ENCODE measurements around the gene WWOX.

DNA sequence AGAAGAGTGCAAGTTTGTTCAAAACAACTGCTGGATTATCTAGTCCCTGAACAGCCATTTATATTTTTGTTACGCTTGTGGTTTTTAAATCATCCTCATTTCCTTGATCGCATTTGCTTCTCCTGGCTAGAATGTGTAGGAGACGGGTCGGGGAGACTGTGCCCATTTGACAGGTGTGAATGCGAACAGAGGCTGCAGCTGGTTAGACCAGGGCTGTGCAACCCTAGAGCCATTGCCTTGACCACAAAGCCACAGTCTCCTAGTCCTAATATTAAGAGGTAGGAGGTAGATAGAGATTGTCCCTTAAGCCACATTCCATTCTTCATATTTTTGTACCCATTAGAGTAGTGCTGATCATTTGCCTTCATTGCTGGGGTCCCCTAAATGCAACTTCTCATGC lies 639.1 kb downstream of the WWOX start:
- TF ChIP-seq, protein P1, sequence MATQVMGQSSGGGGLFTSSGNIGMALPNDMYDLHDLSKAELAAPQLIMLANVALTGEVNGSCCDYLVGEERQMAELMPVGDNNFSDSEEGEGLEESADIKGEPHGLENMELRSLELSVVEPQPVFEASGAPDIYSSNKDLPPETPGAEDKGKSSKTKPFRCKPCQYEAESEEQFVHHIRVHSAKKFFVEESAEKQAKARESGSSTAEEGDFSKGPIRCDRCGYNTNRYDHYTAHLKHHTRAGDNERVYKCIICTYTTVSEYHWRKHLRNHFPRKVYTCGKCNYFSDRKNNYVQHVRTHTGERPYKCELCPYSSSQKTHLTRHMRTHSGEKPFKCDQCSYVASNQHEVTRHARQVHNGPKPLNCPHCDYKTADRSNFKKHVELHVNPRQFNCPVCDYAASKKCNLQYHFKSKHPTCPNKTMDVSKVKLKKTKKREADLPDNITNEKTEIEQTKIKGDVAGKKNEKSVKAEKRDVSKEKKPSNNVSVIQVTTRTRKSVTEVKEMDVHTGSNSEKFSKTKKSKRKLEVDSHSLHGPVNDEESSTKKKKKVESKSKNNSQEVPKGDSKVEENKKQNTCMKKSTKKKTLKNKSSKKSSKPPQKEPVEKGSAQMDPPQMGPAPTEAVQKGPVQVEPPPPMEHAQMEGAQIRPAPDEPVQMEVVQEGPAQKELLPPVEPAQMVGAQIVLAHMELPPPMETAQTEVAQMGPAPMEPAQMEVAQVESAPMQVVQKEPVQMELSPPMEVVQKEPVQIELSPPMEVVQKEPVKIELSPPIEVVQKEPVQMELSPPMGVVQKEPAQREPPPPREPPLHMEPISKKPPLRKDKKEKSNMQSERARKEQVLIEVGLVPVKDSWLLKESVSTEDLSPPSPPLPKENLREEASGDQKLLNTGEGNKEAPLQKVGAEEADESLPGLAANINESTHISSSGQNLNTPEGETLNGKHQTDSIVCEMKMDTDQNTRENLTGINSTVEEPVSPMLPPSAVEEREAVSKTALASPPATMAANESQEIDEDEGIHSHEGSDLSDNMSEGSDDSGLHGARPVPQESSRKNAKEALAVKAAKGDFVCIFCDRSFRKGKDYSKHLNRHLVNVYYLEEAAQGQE (IDR thresholded peaks at IDR 0.05; ENCODE audit: insufficient read depth in 1 of 2, low read depth in 2 of 2, low read length in 2 of 2) = no peak
- TF ChIP-seq POLR2AphosphoS5 (IDR thresholded peaks at IDR 0.05; ENCODE audit: low read depth, low read length) (no peak), TAF1 (IDR thresholded peaks at IDR 0.05; ENCODE audit: borderline replicate concordance, insufficient read depth, low read length) (no peak), SIN3A (IDR thresholded peaks at IDR 0.05; ENCODE audit: borderline replicate concordance, insufficient read depth, low read length) (no peak), FOXP2 (optimal IDR thresholded peaks at IDR 0.05; ENCODE audit: borderline replicate concordance, extremely low read depth, extremely low read length, insufficient read depth) (no peak)
